Skin of body (tissue), 2 donors: ENCODE measurements around the gene LHX8. TPM values are rescaled to one million over a fixed set of nuclear protein-coding genes. Genes with fewer than 3 reads are reported as not detected.
"Not testable (repeated sequence)": the region's sequence is repeated elsewhere in the genome, so short reads cannot be mapped to it uniquely, and the experiment has no call there.

Source experiments
- DNase-seq: peaks from one replicate; lab custom pipeline; 2025; lab: John Stamatoyannopoulos, UW
- total RNA-seq: library from RNA; depleted of rRNA; stranded (reverse); fragments of >200 nt; gene quantifications from one replicate; pipeline ENCODE4 v1.2.3, GENCODE V29; 2014

Gene LHX8
- total RNA-seq: not detected

DNA sequence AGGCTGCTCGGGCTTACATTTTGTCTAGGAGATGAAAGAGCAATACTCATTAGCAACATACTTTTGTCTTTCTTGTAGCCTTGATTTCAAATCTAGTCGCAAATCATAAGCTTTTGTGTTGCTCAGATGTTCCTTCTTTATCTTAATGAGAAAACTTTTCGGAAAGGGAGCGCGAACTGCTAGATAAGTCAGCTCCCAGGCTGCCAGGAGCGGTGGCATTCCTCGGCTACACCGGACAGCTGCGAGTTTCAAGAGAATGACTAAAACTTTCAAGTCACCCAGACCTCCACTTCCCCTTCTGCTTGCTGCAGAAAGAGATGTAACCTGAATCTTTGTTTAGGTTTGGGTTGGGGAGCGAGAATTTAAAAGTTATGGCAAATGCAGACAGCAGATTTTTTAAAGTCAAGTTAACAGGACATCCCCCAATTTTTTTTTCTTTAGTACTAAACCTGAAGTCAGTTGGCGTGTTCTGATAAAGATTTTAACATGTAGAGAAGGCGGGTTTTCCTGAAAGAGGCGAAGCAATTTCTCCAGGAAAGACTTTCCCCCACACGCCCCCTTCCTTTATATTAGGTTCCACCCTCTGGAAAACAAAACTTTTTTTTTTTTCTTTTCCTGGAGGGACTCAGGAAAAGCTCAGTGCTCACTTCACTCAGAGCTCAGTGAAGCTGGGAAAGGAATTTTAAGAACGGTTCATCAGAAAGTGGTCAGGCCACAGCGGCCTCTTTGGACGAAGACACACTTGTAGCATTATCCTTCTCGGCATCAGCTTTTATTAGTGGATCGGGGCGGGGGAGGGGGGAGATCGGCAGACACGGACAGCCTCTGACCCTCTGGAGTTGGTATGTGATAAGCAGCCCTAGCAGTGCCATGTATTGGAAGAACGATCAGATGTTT lies at the start of gene LHX8:
Gene LHX8 (plus strand): TSS at position 639 of the 897 bp plus-strand sequence. CDS start 2,227 bp downstream, outside the sequence.
- DNase-seq: no peak

DNA sequence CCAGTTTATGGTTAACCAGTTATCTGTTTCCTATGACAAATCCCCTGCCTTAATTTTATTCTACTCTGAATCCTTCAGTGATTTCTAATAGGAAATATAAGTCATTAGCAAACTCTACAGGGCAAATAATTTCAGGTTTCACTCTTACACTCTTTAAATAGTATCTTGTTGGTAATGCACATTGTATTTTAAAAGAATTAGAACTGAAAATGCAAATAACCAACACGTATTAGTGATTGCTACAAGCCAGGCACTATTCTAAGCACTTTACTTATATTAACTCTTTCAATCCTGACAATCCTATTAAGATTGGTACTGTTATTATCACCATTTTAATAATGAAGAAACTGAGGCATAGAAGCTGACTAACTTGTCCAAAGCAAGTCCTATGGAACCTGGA lies 48.3 kb upstream of the LHX8 start:
- DNase-seq: no peak

DNA sequence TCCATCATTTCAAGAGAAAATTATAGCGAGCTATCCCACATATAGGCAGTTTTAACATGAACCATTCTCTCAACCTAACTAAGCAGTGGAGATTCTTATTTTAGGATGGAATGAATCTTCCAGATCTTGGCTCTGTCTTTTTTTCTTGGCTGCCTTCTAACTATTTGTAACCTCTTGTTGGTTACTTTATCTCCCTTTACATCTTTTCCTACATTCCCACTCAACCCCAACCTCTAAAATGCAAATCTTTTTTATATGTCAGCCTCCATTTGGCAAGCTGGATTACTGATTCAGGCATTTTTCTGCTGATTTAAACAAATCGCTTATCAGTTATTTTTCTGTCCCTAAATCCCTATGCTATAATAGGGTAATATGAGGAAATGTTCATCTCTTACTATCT lies 46.9 kb upstream of the LHX8 start:
- DNase-seq: no peak

DNA sequence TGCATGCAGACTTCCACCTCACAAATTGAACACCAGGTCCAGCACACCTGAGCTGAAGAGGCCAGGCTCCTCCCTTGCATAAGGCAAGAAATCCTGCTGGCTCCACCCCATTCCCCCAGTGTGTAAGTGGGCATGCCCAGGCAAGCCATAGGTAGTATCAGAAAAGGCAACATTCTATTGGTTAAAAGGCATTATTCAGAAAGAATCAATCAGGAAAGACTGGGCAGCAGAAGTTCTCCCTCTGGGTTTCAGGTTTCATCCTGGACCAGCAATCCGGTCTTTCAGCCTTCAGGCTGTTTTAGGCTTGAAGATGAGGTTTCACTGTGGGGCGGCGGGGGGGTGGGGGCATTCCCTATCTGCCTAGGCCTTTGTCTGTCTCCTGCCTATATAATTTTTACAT lies 42.0 kb upstream of the LHX8 start:
- DNase-seq: no peak

DNA sequence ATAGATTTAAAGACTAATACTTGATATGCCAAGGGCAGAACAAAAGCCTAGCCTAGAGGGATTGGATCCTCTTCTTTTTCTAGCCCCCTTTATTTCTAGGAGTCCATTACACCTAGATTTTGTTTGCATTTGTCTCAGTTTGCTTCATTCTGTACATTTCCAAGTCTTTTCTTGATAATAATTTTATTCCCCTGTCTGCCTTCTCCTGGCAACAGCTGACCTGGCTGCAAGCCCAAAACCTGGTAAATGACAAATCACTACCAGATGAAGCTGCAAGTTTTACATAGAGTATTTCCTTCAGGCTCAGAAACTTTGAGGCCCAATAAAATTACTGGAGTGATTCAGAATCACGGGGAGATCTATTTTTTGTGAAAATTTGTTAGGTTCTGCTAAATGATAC lies 36.5 kb upstream of the LHX8 start:
- DNase-seq: no peak

DNA sequence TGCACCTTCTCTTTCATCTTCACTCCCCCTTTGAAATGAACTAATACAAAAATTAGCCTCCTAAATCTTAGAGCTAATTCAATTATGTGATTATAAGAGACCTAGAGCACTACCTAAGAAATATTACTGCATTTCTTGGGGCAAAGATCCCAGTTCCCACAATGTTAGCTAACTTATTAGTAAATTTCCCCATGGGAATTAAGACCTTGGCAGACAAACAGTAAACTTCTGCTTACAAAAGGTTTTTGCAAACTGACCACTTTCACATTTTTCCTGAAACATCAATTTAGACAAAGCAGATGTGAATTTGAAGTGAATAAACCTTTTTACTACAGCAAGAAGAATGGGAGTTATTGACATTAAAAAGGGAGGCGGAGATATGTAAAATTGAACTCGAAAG lies 34.6 kb upstream of the LHX8 start:
- no peak for DNase-seq

DNA sequence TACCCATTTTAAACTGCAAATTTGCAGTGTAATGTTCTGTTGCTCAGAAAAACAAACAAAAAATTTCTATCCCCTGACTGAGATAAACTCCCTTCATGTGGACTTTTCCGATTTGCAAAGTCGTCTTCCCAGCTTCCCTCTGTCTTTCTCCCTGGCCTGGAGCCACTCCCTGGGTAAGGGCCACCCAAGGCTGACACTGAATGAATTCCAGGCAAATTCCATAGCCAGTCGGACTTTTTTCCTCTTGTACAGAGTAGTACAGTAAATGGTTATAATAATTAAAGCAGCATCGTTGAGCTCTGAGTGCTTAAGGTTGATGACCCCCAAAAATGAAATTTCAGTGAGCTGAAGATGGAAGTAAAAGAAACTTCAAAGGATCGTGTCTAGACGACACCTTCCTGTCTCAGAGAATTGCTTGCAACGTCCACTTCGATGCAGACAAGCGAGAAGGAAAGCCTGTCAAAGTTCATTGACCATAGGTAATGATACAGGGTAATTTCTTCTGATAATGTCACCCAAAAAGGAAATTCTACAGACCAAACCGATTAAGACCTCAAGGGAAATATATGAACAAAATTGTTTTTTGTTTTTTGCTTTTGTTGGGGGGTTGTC lies 33.6 kb upstream of the LHX8 start:
- DNase-seq: no peak

DNA sequence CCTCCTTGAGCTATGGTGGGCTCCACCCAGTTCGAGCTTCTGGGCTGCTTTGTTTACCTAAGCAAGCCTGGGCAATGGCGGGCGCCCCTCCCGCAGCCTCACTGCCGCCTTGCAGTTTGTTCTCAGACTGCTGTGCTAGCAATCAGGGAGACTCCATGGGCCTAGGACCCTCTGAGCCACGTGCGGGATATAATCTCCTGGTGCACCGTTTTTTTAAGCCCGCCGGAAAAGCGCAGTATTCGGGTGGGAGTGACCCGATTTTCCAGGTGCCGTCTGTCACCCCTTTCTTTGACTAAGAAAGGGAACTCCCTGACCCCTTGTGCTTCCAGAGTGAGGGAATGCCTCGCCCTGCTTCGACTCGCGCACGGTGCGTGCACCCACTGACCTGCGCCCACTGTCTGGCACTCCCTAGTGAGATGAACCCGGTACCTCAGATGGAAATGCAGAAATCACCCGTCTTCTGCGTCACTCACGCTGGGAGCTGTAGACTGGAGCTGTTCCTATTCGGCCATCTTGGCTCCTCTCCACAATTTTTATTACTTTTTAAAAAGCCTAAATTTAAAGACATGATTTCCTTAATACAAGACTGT lies 21.7 kb upstream of the LHX8 start:
- not testable (repeated sequence) for DNase-seq

DNA sequence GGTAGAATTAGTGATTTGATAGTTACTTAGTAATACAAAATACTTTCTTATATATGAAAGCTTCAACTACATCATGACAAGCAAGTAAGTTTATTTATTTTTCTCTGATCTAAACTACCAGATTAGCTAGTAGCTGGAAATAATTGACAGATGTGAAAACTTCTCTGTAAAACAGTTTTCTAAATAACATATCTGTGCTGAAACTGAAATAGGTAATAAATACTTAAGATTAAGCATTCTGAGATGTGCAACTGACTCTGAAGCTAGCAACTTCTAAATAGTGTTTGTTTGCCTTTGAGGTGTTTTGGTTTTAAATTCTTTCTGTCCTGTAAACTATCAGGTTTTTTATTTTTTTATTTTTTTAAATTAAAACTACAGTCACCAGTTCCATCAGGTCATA lies 18.5 kb upstream of the LHX8 start:
- no peak for DNase-seq

DNA sequence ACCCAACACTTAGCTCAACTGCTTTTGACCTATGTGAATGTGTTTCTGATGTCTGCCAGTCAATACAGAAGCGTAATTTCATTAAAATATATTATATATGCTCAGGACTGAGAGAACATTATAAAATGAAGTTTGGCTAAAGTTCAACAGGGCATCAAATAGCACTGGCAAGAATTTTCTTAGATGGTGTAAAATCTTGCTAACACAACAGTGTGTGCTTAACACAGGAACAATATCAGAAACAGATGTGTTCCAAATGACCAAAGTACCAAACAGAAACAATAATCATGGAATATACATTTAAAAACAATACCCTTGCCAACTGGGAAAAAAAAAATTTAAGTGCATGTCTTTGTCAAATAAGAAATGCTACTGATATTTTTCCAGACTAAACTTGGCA lies 10.4 kb upstream of the LHX8 start:
- DNase-seq: no peak

DNA sequence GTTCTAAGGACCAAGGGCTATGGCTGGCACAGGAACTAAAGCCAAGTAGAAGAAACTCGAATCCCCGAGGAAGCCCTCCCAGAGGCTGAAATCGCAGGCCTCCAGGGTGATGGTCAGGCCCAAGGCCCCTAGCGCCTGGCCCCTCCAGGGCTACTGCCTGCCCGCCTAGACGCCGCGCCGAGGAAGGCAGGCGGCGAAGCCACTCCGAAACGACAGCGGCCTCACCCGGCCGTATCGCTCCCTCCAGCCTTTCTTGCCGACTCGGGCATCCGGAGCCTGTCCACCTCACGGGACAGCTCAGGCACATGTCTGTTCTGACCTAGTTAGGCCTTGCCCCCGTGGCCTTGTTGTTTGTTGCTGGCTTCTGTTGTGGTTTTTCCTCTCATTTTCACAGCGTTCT lies 9.7 kb upstream of the LHX8 start:
- DNase-seq: no peak

DNA sequence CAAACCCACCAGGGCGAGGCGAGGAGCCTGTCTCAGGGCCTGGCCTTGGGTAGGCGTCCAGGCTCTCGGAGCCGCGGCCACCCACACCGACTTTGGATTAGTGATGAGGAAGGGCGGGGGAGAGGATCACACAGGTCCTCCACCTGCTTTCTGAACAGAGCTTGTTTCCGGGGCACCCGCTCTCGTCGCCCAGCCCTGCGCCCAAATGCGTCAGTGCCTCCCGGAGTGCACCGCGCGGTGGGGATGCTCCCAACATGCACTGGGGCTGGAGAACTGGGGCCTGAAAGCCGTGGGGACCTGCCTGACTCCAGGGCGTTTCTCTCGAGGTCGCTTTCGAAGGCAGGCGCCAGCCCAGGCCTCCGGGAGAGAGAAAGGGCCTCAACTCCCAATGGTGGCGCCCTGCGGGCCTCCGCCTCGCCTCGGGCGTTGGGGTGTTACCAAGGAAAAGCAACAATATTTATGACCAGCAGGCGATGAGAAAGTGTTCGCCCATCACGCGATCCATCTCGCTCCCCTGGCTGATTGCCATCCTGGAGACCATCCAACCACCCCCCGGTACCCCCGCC lies 8.9 kb upstream of the LHX8 start:
- DNase-seq: no peak

DNA sequence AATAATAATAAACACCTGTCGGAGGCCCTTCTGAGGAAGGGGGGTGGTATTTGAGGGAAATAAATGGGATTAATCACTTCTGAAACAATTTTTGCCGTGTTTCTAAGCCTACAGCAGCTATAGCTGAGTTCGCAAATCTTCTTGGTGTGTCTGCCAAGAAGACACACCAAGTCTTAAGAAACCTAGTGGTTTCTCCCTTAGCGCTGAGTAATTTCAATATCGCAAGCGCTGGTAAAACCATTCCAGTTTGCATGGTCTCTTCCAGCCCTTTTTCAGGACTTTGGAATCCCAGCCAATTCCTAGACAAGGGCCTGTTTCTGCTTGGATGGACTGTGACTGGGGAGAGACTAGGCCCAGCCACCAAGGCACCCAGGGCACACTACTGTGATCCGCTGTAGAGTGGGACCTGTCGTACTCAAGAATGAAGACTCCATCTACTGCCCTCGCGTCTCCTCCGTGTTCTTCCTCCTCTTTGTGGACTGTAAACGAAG lies 7.5 kb upstream of the LHX8 start:
- DNase-seq: no peak

DNA sequence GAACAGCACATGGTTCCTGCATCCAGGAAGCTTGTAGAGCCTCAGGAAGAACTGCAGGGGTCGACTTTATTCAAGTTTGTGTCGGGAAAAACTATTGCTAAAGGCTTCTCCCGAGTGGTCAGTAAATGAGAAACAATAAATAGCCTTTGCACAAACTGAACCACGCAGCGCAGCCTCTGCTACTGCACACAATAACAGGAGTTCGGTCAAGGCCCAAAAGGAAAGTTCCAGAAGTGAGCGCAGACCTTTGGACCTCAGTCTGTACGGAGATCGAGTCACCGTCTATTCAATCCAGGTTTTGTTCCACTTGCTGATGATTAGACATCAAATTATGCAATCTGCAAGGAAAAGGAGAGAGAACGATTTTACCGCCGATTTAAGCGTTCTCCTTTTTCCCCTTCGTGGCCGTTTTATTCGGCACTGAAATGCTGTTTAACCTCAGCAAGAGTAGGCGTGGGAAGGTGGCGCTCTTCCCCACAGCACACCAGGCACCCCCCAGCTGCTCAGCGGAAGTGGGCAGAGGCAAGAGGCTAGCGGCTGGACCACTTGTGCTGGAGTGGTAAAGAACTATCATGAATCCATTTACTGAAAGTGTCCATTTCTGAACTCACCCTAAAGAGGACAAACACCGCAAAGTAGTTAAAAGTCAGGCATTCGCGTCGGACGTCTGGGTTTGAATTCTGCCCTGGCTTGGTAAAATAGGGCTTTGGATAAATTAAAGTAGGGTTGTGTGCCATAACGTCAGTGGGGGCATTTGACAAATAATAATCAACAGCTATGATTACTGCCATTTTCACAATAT lies 6.1 kb upstream of the LHX8 start:
- no peak for DNase-seq

DNA sequence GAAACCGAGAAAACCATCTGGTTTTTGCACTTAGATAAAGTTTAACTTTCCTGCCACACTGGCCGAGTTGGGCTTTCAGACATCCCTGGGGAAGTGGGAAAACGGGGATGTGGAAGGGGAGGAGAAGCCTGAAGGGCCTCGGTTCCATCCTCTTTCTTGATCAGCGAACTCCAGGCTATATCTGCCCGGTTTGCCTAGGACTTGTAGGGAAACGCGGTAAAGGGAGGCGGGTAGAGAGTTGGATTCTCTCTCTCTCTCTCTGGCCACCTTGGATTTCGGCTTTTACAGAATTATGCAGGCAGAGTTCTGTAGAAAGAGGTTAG lies 4.6 kb upstream of the LHX8 start:
- DNase-seq: no peak

DNA sequence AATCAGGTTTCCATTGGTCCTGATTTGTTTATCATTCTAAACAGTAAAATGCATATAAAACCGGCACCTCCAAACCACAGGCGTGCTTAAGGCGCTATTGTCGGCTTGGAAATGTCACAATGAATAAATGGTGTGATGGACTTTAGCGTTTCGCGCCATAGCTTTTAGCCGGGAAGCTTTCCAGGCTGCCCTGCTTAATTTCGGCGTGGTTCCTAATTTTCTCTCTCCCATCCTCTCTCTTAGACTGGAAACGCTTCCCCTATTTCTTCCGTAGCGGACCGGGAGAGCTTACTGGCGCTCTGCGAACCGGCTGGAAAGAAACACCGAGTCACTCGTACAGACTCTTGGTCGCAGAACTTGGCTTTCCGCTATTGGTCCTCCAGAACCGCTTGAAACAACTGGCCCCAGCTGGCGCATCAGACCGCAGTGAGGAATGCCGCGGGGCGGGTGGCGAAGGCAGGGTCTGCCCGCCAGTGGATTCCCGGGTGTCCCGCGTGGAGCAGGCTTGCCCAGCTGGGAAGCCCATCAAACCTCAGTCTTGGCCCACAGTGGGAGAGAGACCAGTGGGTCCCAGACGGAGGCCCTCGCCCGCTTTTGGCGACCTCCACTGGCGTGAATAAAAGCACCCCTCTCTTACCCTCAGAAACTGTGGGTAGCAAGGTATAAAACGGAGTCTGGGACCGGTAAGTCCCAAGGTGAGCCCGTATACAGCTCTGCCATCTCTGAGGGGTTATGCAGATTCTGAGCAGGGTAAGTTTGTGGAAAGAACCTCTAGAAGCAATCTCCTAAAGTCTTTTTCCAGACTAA lies 4.0 kb upstream of the LHX8 start:
- no peak for DNase-seq

DNA sequence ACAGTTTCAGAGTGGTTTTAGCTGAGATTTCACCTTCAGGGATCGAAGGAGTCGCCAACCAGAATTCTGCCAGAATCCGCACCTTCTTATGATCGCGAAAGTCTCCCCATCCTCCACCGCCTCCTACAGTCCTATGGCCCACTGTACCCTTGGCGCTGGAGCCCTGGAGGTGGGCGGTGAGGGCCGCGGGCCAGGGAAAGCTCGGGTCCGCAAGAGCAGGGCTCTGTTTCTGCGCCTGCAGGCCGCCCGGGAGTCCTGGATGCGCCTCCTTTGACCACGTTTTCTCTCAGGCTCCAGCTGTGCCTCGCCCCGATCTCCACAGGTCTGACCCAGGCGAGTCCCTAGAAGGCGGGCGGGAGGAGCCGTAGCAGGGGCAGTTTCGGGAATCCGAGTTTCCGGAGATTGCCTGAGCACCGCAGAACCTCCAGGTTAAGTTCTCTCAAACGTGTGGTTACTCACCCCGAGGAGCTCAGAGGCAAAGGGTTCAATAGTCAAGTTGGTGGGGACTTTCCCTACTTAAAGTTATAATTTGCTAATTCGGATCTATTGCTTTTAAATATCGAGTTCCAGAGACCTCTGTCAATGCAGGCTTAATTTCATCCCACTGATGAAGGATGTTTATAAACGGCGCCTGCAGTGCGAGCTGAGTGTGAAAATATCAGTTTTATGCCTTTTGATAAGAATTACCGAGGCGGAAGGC lies 3.2 kb upstream of the LHX8 start:
- DNase-seq: no peak

DNA sequence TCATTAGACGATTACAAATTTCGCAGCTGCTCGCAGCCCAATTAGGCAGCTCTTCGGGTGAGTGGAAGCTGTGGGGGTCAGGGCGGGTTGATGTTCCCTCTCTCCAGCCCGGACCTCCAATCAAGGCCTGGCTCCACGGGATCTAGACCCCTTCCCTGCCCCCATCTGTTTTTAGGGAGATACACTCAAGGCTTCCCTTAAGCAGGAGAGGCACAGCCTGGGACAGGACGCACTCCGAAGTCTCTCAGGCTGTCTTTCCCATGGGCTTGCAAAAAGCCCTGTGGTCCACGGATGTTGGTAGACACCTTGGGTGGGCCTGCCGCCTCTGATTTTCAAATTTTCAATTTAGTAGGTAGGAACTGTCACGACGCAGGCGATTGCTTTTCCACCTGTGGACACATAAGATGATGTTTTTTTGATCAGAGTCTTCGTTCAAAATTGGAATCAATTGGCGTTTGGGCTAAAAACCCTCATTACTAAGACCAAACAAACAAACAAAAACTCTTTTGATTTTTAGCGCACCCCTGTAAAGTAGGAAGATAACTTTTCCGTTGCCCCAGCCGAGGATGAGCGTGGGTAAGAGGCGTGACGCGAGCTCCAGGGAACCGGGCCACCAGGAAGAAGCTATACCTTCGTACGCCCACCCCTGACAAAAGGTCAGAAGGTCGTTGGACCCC lies 2.5 kb upstream of the LHX8 start:
- DNase-seq: no peak

DNA sequence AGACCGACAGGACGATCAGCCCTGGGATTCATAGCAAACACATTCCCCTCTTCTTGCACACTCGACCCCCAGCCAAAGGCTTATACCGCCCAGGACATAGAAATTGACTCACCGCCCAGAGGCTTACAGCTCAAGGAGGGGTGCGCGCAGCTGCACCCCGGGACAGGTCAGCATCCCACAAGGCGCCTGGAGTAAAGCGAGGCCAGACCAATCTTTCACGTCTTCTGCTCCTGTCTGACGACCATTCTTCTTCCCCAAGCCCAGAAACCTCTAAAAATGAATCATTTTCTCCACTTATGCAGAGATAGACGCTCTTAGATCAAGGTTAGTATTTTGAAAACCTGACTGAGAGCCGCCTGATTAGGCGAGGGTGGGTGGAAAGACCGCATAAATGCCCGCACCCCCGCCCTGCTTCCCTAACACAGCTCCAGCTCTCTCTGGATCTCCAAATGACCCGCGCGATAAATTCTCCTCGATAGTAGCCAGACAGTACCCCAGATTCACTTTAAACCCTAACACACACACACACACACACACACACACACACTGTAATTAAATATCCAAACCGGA lies 1.9 kb upstream of the LHX8 start:
- no peak for DNase-seq
